OCI-LY7 (cell line): ENCODE data around the gene IL4I1. TPM values are rescaled to one million over a fixed set of nuclear protein-coding genes. Genes with fewer than 3 reads are reported as not detected.
A peak's percentile ranks its signal among the peaks of the same experiment; 100 is the strongest.

ENCODE experiments used
- BruUV-seq: library from RNA; stranded (reverse); fragments of 400-500 nt; replicated peaks from 2 replicates; lab custom pipeline; 2021; lab: Mats Ljungman, UMichigan
- CTCF ChIA-PET: fragments of 300-600 bp; sonication (Branson Sonifier 250); formaldehyde crosslinking; loops from one replicate; lab custom pipeline; 2022; ENCODE audit warnings: antibody characterized with exemption; ENCODE audit not compliant: unreplicated experiment; lab: Charles Lee
- POLR2A ChIA-PET: fragments of 300-600 bp; sonication (Branson Sonifier 250); formaldehyde crosslinking; loops from one replicate; lab custom pipeline; 2022; ENCODE audit warnings: antibody characterized with exemption; lab: Charles Lee
- DNase-seq: peaks from one replicate; pipeline ENCODE4 v3.0.0-alpha.2; 2015; ENCODE audit warnings: low spot score
- H2AFZ ChIP-seq: fragments of 200-600 bp; sonication (generic), shearing (Covaris generic); 2 replicates; pipeline ENCODE4 v1.6.1; 2014; ENCODE audit warnings: mild to moderate bottlenecking, antibody characterized with exemption, low read length, moderate library complexity
- H3K27ac ChIP-seq: fragments of 200-600 bp; sonication (generic); 2 replicates; pipeline ENCODE4 v1.5.1; 2014; ENCODE audit warnings: mixed run types, low read depth, mild to moderate bottlenecking, moderate library complexity, low read length, inconsistent platforms; ENCODE audit not compliant: poor library complexity, severe bottlenecking
- H3K36me3 ChIP-seq: fragments of 200-600 bp; sonication (generic); 2 replicates; pipeline ENCODE4 v1.6.1; 2014; ENCODE audit warnings: mild to moderate bottlenecking, antibody characterized with exemption, low read length, moderate library complexity, mixed read lengths; ENCODE audit not compliant: insufficient read depth
- H3K4me1 ChIP-seq: fragments of 200-600 bp; sonication (generic); 2 replicates; pipeline ENCODE4 v1.5.1; 2014; ENCODE audit warnings: mild to moderate bottlenecking, low read length; ENCODE audit not compliant: insufficient read depth, poor library complexity, severe bottlenecking
- H3K4me2 ChIP-seq: fragments of 200-600 bp; sonication (generic); 2 replicates; pipeline ENCODE4 v1.6.1; 2014; ENCODE audit warnings: mild to moderate bottlenecking, low read length
- H3K4me3 ChIP-seq: fragments of 200-600 bp; sonication (generic); 2 replicates; pipeline ENCODE4 v1.5.1; 2014; ENCODE audit warnings: mild to moderate bottlenecking, low read depth, low read length; ENCODE audit not compliant: poor library complexity, severe bottlenecking
- H3K79me2 ChIP-seq: fragments of 200-600 bp; sonication (generic); 2 replicates; pipeline ENCODE4 v1.6.1; 2016; ENCODE audit warnings: low read depth, mild to moderate bottlenecking, low read length, moderate library complexity, mixed read lengths; ENCODE audit not compliant: insufficient read depth
- H3K9me2 ChIP-seq: fragments of 200-600 bp; sonication (generic); 2 replicates; pipeline ENCODE4 v1.6.1; 2016; ENCODE audit warnings: mild to moderate bottlenecking, low read length, mixed read lengths; ENCODE audit not compliant: insufficient read depth
- H3K9me3 ChIP-seq: fragments of 200-600 bp; sonication (generic); 2 replicates; pipeline ENCODE4 v1.6.1; 2014; ENCODE audit warnings: mild to moderate bottlenecking, mixed run types, low read length, mixed read lengths
- H4K20me1 ChIP-seq: fragments of 200-600 bp; sonication (generic); 2 replicates; pipeline ENCODE4 v1.6.1; 2014; ENCODE audit warnings: mild to moderate bottlenecking, antibody characterized with exemption, low read length, moderate library complexity, mixed read lengths; ENCODE audit not compliant: insufficient read depth
- CTCF ChIP-seq: fragments of 200-600 bp; sonication (generic); conservative IDR thresholded peaks from 2 replicates; pipeline ENCODE4 v1.5.1; 2014; ENCODE audit warnings: mild to moderate bottlenecking, antibody characterized with exemption, low read length, moderate library complexity, mixed read lengths
- EZH2phosphoT487 ChIP-seq: fragments of 200-600 bp; sonication (generic); IDR thresholded peaks from 2 replicates; pipeline ENCODE4 v1.6.1; 2018; ENCODE audit warnings: low read depth, borderline replicate concordance, mild to moderate bottlenecking, mixed run types, antibody characterized with exemption, low read length, moderate library complexity, mixed read lengths
- intact Hi-C: fragments of 100-400 bp; cut with micrococcal nuclease; formaldehyde crosslinking; loops from one replicate; pipeline ENCODE4 v1.10.0; 2022; ENCODE audit not compliant: unreplicated experiment
- total RNA-seq, 2 experiments: library from RNA; depleted of rRNA in 1 of 2; stranded (reverse); fragments of >200 nt in 1 of 2; shearing (Covaris generic) in 1 of 2; gene quantifications; 2 replicates each; pipeline ENCODE4 v1.2.3, GENCODE V29; 2014 to 2022

Gene IL4I1
- total RNA-seq, 2 experiments from 2014 or later = 0.25 to 1.7 TPM

GRCh38 chr19:49918089-49918488, 21.4 kb upstream of the IL4I1 start:
- Histone ChIP-seq H3K4me2 (no peak overlapping the region), H3K9me3 (no peaks in the 10 kb centered on the region), H2AFZ (no peak overlapping the region), H3K79me2 (peaks cover 75% of the 10 kb centered on the region), H3K36me3 (peaks cover 96% of the 10 kb centered on the region), H3K27ac (no peak overlapping the region), H4K20me1 (no peaks in the 10 kb centered on the region; the same call in 1 of the 2 replicates), H3K4me3 (no peak overlapping the region), H3K9me2 (no peaks in the 10 kb centered on the region), H3K4me1 (peaks cover 9% of the 10 kb centered on the region)
- POLR2A ChIA-PET = interaction anchor here (1.0 kb wide), 1 partner anchor 10 kb away, joined by 3 read pairs; no protein-coding TSS in a partner anchor
- DNase-seq = no peak
- no peak for TF ChIP-seq CTCF
- no peak for TF ChIP-seq EZH2phosphoT487
- intact Hi-C loops = no loop called here
- CTCF ChIA-PET = no interaction called here
- BruUV-seq = no TSS peak

- Histone ChIP-seq H3K4me1 (peaks cover under 1% of the 10 kb centered on the region), H3K79me2 (peaks cover 65% of the 10 kb centered on the region), H4K20me1 (no peaks in the 10 kb centered on the region; the same call in 1 of the 2 replicates), H3K27ac (no peak overlapping the region), H3K9me2 (no peaks in the 10 kb centered on the region), H3K36me3 (peaks cover 95% of the 10 kb centered on the region), H2AFZ (no peak overlapping the region), H3K4me2 (no peak overlapping the region), H3K4me3 (no peak overlapping the region), H3K9me3 (no peaks in the 10 kb centered on the region)
- no TSS peak for BruUV-seq
- POLR2A ChIA-PET = no interaction called here
- CTCF ChIA-PET = no interaction called here
- TF ChIP-seq CTCF (peak; percentile 53), EZH2phosphoT487 (no peak)
- no peak for DNase-seq
- intact Hi-C loops = no loop called here
Observed at GRCh38 chr19:49916839-49917733, 20.4 kb upstream of the IL4I1 start.

- Histone ChIP-seq H3K9me3 (no peaks in the 10 kb centered on the region), H4K20me1 (peaks cover 6% of the 10 kb centered on the region; the same call in 1 of the 2 replicates), H3K4me2 (no peak overlapping the region), H3K27ac (no peak overlapping the region), H3K4me3 (no peak overlapping the region), H3K4me1 (peaks cover 14% of the 10 kb centered on the region), H3K9me2 (no peaks in the 10 kb centered on the region), H3K36me3 (peaks cover 93% of the 10 kb centered on the region), H2AFZ (no peak overlapping the region), H3K79me2 (peaks cover 59% of the 10 kb centered on the region)
- ChIA-PET POLR2A (no interaction called here), CTCF (no interaction called here)
- BruUV-seq = no TSS peak
- DNase-seq = no peak
- TF ChIP-seq EZH2phosphoT487 (no peak), CTCF (peak; percentile 43)
- intact Hi-C loops = no loop called here
Observed at GRCh38 chr19:49915271-49915670, 18.6 kb upstream of the IL4I1 start.
